Measurements from ENCODE around the gene OGFOD1. TPM values are rescaled to one million over a fixed set of nuclear protein-coding genes. Genes with fewer than 3 reads are reported as not detected.

OGFOD1 gene
- total and polyA plus RNA-seq, 9 of the 15 experiments (the other 6 are each of a cell fraction or from before 2014, with no cell fraction given): 60.4 to 134 (median 85.8) TPM

- no peak for TF ChIP-seq ZNF407 (IDR thresholded peaks at IDR 0.05; ENCODE audit: low read depth)
- peak; percentile 40 for TF ChIP-seq NEUROD1 (IDR thresholded peaks at IDR 0.05; ENCODE audit: borderline replicate concordance, low read depth, low read length, partially characterized antibody)
- TF ChIP-seq ATF4 (CRISPR knock-in tag; IDR thresholded peaks at IDR 0.05): no peak
- no peak for TF ChIP-seq RBM39 (optimal IDR thresholded peaks at IDR 0.05; ENCODE audit: low read depth, low read length)
- TF ChIP-seq CBFA2T3 (IDR thresholded peaks at IDR 0.05): peak; percentile 93
- TF ChIP-seq ZNF444 (CRISPR knock-in tag; IDR thresholded peaks at IDR 0.05): no peak
- TF ChIP-seq KAT2B (IDR thresholded peaks at IDR 0.05; ENCODE audit: low read depth, low read length): no peak
- TF ChIP-seq PTBP1 (IDR thresholded peaks at IDR 0.05; ENCODE audit: low read depth, low read length): no peak
- TF ChIP-seq CBX1 (IDR thresholded peaks at IDR 0.05; ENCODE audit: low read depth): no peak
- TF ChIP-seq CTBP1 (IDR thresholded peaks at IDR 0.05; ENCODE audit: borderline replicate concordance): peak; percentile 39; the same call in 1 of the 2 replicates
- TF ChIP-seq IFI16 (CRISPR knock-in tag; IDR thresholded peaks at IDR 0.05): no peak
- no peak for TF ChIP-seq OTX1 (CRISPR knock-in tag; IDR thresholded peaks at IDR 0.05)
- no peak for TF ChIP-seq EP400 (IDR thresholded peaks at IDR 0.05)
- TF ChIP-seq ETV1 (tag; conservative IDR thresholded peaks at IDR 0.05; ENCODE audit: low read depth): peak; percentile 64; the same call in 1 of the 2 replicates
- TF ChIP-seq CEBPG (CRISPR knock-in tag; IDR thresholded peaks at IDR 0.05): no peak
- TF ChIP-seq CEBPG (tag; conservative IDR thresholded peaks at IDR 0.05 in 1 of 2, IDR thresholded peaks at IDR 0.05 in 1 of 2): no peak
- no peak for TF ChIP-seq ARID3B (CRISPR knock-in tag; IDR thresholded peaks at IDR 0.05; ENCODE audit: borderline replicate concordance)
- no peak for TF ChIP-seq XRCC4 (IDR thresholded peaks at IDR 0.05; ENCODE audit: extremely low read depth, insufficient read depth, insufficient read length)
- TF ChIP-seq MTA1 (IDR thresholded peaks at IDR 0.05; ENCODE audit: borderline replicate concordance): 0 out of 2 replicates have a peak, but pooled peaks have one; percentile 14
Observed at GRCh38 chr16:56414366-56414765, 37.0 kb upstream of the OGFOD1 start (continued).
